ENCODE measurements around the gene LRRC23. TPM values are rescaled to one million over a fixed set of nuclear protein-coding genes. Genes with fewer than 3 reads are reported as not detected.
"Not testable (repeated sequence)": the region's sequence is repeated elsewhere in the genome, so short reads cannot be mapped to it uniquely, and the experiment has no call there.

LRRC23 gene
- total and polyA plus RNA-seq, 2 of the 13 experiments (the other 11 are each of a cell fraction or from before 2014, with no cell fraction given): 6.0 to 7.8 TPM

DNA sequence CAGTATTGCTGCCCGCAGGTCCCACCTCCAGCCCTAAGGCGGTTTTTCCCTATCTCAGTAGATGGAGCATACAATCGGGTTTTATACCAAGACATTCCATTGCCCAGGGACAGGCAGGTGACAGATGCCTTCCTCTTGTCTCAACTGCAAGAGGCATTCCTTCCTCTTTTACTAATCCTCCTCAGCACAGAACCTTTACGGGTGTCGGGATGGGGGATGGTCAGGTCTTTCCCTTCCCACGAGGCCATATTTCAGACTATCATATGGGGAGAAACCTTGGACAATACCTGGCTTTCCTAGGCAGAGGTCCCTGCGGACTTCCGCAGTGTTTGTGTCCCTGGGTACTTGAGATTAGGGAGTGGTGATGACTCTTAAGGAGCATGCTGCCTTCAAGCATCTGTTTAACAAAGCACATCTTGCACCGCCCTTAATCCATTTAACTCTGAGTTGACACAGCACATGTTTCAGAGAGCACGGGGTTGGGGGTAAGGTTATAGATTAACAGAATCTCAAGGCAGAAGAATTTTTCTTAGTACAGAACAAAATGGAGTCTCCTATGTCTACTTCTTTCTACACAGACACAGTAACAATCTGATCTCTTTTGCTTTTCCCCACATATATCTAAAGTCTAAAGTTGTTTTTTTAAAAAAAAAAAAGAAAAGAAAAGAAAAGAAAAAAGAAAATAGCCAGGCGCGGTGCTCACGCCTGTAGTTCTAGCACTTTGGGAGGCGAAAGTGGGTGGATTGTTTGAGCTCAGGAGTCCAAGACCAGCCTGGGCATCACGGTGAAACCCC lies 18.2 kb upstream of the LRRC23 start:
- DNase-seq (ENCODE audit: low spot score); H3K4me3 ChIP-seq (replicated peaks in 1 of 3; ENCODE audit: insufficient read depth in 1 of 3, low read depth in 2 of 3, low read length in 3 of 3); H4K20me1 ChIP-seq (ENCODE audit: insufficient read depth, low read length); H3K9me3 ChIP-seq (ENCODE audit: low read length); ATAC-seq; CTCF ChIA-PET (ENCODE audit: low intra/inter-chr PET ratio, low total read pairs); H3K27me3 ChIP-seq (ENCODE audit: control insufficient read depth in 1 of 2, insufficient read depth in 2 of 2, low read length in 2 of 2); H3K9ac ChIP-seq (ENCODE audit: insufficient read depth, low read depth, low read length); H3K36me3 ChIP-seq (replicated peaks in 1 of 2; ENCODE audit: control insufficient read depth in 1 of 2, insufficient read depth in 2 of 2, low read length in 2 of 2); intact Hi-C loops (cut with micrococcal nuclease; ENCODE audit: unreplicated experiment); H2AFZ ChIP-seq (ENCODE audit: low read length); FAIRE-seq; H3K79me2 ChIP-seq (ENCODE audit: insufficient read depth, low read length); in situ Hi-C loops (cut with HindIII; ENCODE audit: extremely low pct_ligation_motif_present, low pct_unique_long_range_greater_than_20kb); BruUV-seq (replicated peaks): not testable (repeated sequence)
- Histone ChIP-seq H3K27ac (ENCODE audit: extremely low read length, insufficient read depth, low read length) (peak overlapping the region; percentile 61), H3K4me2 (ENCODE audit: low read depth, low read length) (peak overlapping the region; percentile 18; the same call in 1 of the 2 replicates), H3K4me1 (ENCODE audit: insufficient read depth, low read length) (peaks cover 55% of the 10 kb centered on the region)
- WGBS (ENCODE audit: low lambda C conversion rate): 59% methylated on average over 12 of the region's 15 CpGs
- POLR2A ChIA-PET: interaction anchor here (0.7 to 3.0 kb wide), 4 partner anchors 14 to 57 kb away, joined by 3 to 25 read pairs (median 4); partner anchors contain the start of genes C12orf57, LRRC23, RNU7-1 and SPSB2
- TF ChIP-seq, protein P1, sequence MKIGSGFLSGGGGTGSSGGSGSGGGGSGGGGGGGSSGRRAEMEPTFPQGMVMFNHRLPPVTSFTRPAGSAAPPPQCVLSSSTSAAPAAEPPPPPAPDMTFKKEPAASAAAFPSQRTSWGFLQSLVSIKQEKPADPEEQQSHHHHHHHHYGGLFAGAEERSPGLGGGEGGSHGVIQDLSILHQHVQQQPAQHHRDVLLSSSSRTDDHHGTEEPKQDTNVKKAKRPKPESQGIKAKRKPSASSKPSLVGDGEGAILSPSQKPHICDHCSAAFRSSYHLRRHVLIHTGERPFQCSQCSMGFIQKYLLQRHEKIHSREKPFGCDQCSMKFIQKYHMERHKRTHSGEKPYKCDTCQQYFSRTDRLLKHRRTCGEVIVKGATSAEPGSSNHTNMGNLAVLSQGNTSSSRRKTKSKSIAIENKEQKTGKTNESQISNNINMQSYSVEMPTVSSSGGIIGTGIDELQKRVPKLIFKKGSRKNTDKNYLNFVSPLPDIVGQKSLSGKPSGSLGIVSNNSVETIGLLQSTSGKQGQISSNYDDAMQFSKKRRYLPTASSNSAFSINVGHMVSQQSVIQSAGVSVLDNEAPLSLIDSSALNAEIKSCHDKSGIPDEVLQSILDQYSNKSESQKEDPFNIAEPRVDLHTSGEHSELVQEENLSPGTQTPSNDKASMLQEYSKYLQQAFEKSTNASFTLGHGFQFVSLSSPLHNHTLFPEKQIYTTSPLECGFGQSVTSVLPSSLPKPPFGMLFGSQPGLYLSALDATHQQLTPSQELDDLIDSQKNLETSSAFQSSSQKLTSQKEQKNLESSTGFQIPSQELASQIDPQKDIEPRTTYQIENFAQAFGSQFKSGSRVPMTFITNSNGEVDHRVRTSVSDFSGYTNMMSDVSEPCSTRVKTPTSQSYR (CRISPR knock-in tag; IDR thresholded peaks at IDR 0.05; ENCODE audit: borderline replicate concordance): peak; percentile 32; the same call in 1 of the 2 replicates
- TF ChIP-seq ZNF460 (CRISPR knock-in tag; IDR thresholded peaks at IDR 0.05; ENCODE audit: borderline replicate concordance) (peak; percentile 60; the same call in 1 of the 2 replicates), GATAD2A (CRISPR knock-in tag; IDR thresholded peaks at IDR 0.05) (peak; percentile 7; the same call in 1 of the 2 replicates)
- TF ChIP-seq, protein P2, sequence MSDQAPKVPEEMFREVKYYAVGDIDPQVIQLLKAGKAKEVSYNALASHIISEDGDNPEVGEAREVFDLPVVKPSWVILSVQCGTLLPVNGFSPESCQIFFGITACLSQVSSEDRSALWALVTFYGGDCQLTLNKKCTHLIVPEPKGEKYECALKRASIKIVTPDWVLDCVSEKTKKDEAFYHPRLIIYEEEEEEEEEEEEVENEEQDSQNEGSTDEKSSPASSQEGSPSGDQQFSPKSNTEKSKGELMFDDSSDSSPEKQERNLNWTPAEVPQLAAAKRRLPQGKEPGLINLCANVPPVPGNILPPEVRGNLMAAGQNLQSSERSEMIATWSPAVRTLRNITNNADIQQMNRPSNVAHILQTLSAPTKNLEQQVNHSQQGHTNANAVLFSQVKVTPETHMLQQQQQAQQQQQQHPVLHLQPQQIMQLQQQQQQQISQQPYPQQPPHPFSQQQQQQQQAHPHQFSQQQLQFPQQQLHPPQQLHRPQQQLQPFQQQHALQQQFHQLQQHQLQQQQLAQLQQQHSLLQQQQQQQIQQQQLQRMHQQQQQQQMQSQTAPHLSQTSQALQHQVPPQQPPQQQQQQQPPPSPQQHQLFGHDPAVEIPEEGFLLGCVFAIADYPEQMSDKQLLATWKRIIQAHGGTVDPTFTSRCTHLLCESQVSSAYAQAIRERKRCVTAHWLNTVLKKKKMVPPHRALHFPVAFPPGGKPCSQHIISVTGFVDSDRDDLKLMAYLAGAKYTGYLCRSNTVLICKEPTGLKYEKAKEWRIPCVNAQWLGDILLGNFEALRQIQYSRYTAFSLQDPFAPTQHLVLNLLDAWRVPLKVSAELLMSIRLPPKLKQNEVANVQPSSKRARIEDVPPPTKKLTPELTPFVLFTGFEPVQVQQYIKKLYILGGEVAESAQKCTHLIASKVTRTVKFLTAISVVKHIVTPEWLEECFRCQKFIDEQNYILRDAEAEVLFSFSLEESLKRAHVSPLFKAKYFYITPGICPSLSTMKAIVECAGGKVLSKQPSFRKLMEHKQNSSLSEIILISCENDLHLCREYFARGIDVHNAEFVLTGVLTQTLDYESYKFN (CRISPR knock-in tag; conservative IDR thresholded peaks at IDR 0.05): 0 out of 2 replicates have a peak, but pooled peaks have one; percentile 18
